SK-N-SH (cell line): Measurements from ENCODE around the gene WNK2. TPM values are rescaled to one million over a fixed set of nuclear protein-coding genes. Genes with fewer than 3 reads are reported as not detected.
A peak's percentile ranks its signal among the peaks of the same experiment; 100 is the strongest.

Source experiments
- CTCF ChIA-PET: fragments of 300-600, 350-600 bp; formaldehyde crosslinking; extraction: SDS; loops from one replicate; lab custom pipeline; 2021; lab: Yijun Ruan, JAX
- POLR2A ChIA-PET: fragments of 350-600 bp; sonication (Branson Sonifier 250); formaldehyde crosslinking; extraction: SDS; loops from one replicate; lab custom pipeline; 2020; ENCODE audit warnings: antibody characterized with exemption, inconsistent platforms; lab: Yijun Ruan, JAX
- DNase-seq: peaks from one replicate; pipeline ENCODE4 v3.0.0; 2012
- H2AFZ ChIP-seq: fragments of 200-600 bp; sonication (generic); 2 replicates; pipeline ENCODE4 v1.8.1; 2016; ENCODE audit warnings: antibody characterized with exemption, mild to moderate bottlenecking, low read depth
- H3F3A ChIP-seq: fragments of 200-600 bp; sonication (generic); replicated peaks from 2 replicates; pipeline ENCODE3; 2016; ENCODE audit warnings: antibody characterized with exemption, mild to moderate bottlenecking; ENCODE audit not compliant: insufficient read depth
- H3K27ac ChIP-seq, 2 experiments: fragments of 200-500 bp in 1 of 2; fragments of 200-600 bp in 1 of 2; sonication (Bioruptor generic) in 1 of 2; sonication (generic), shearing (Covaris generic) in 1 of 2; 2 replicates each; pipeline versions ENCODE4 v1.5.1 to v1.6.1; 2014 to 2016; ENCODE audit warnings: low read depth in 2 of 2, inconsistent platforms in 1 of 2, low read length in 1 of 2, mild to moderate bottlenecking in 1 of 2, mixed read lengths in 1 of 2
- H3K27me3 ChIP-seq: fragments of 200-600 bp; sonication (generic), shearing (Covaris generic); 2 replicates; pipeline ENCODE4 v1.6.1; 2016; ENCODE audit warnings: mixed run types; ENCODE audit not compliant: insufficient read depth
- H3K36me3 ChIP-seq, 2 experiments: fragments of 200-500 bp in 1 of 2; fragments of 200-600 bp in 1 of 2; sonication (Bioruptor generic) in 1 of 2; sonication (generic) in 1 of 2; replicated peaks in 1 of 2; 2 replicates each; pipeline versions ENCODE3 to v1.5.1; 2014 to 2016; ENCODE audit warnings: low read length in 1 of 2, mild to moderate bottlenecking in 1 of 2; ENCODE audit not compliant: insufficient read depth in 2 of 2, control insufficient read depth in 1 of 2
- H3K4me1 ChIP-seq, 2 experiments: fragments of 200-500 bp in 1 of 2; fragments of 200-600 bp in 1 of 2; sonication (Bioruptor generic) in 1 of 2; sonication (generic), shearing (Covaris generic) in 1 of 2; 2 replicates each; pipeline versions ENCODE4 v1.5.1 to v1.6.1; 2014 to 2016; ENCODE audit warnings: low read depth in 1 of 2, low read length in 1 of 2, mixed run types in 1 of 2; ENCODE audit not compliant: insufficient read depth in 2 of 2, control insufficient read depth in 1 of 2
- H3K4me2 ChIP-seq: fragments of 200-600 bp; sonication (generic), shearing (Covaris generic); 2 replicates; pipeline ENCODE4 v1.6.1; 2017; ENCODE audit warnings: mixed run types
- H3K4me3 ChIP-seq, 2 experiments: fragments of 200-500 bp in 1 of 2; fragments of 200-600 bp in 1 of 2; sonication (Bioruptor generic) in 1 of 2; sonication (generic), shearing (Covaris generic) in 1 of 2; 2 replicates each; pipeline versions ENCODE4 v1.5.1 to v1.8.1; 2014 to 2016; ENCODE audit warnings: low read depth in 2 of 2, inconsistent platforms in 1 of 2, low read length in 1 of 2, mild to moderate bottlenecking in 1 of 2, mixed read lengths in 1 of 2, moderate library complexity in 1 of 2
- H3K79me2 ChIP-seq: fragments of 200-600 bp; sonication (generic); 2 replicates; pipeline ENCODE4 v1.8.1; 2017; ENCODE audit warnings: mild to moderate bottlenecking; ENCODE audit not compliant: insufficient read depth
- H3K9ac ChIP-seq: fragments of 200-600 bp; sonication (generic); 2 replicates; pipeline ENCODE4 v1.6.1; 2017; ENCODE audit warnings: mixed run types
- H3K9me2 ChIP-seq: fragments of 200-600 bp; sonication (generic); 2 replicates; pipeline ENCODE4 v1.6.1; 2017; ENCODE audit warnings: mixed run types
- H3K9me3 ChIP-seq: fragments of 200-600 bp; sonication (generic); 2 replicates; pipeline ENCODE4 v1.6.1; 2017; ENCODE audit warnings: mixed run types, mild to moderate bottlenecking, moderate library complexity
- H4K20me1 ChIP-seq: fragments of 200-600 bp; sonication (generic); 2 replicates; pipeline ENCODE4 v1.6.1; 2017; ENCODE audit warnings: mild to moderate bottlenecking, mixed run types; ENCODE audit not compliant: insufficient read depth
- CHD2 ChIP-seq: fragments of 150-350 bp; IDR thresholded peaks from 2 replicates; pipeline ENCODE4 v1.6.1; 2018; ENCODE audit warnings: low read length; ENCODE audit not compliant: partially characterized antibody
- CTCF ChIP-seq: fragments of 200-600 bp; sonication (generic); IDR thresholded peaks from 2 replicates; pipeline ENCODE4 v1.6.1; 2017; ENCODE audit warnings: antibody characterized with exemption, mild to moderate bottlenecking, moderate library complexity
- EP300 ChIP-seq, 2 experiments: IDR thresholded peaks; 2 replicates each; pipeline versions ENCODE4 v1.4.0 to v1.6.1; 2012; ENCODE audit warnings: borderline replicate concordance in 1 of 2, low read depth in 1 of 2, low read length in 1 of 2
- EZH2phosphoT487 ChIP-seq: fragments of 200-600 bp; sonication (generic); IDR thresholded peaks from 2 replicates; pipeline ENCODE4 v1.6.1; 2017; ENCODE audit warnings: low read depth, mixed run types, mild to moderate bottlenecking, antibody characterized with exemption, moderate library complexity, borderline replicate concordance
- JUND ChIP-seq: IDR thresholded peaks from 2 replicates; pipeline ENCODE4 v1.4.0; 2012
- MAX ChIP-seq: IDR thresholded peaks from 2 replicates; pipeline ENCODE4 v1.4.0; 2012; ENCODE audit warnings: low read depth
- MXI1 ChIP-seq: IDR thresholded peaks from 2 replicates; pipeline ENCODE4 v1.6.1; 2012; ENCODE audit warnings: mild to moderate bottlenecking, low read depth, low read length, improper control_type of control experiment
- PBX3 ChIP-seq: IDR thresholded peaks from 2 replicates; pipeline ENCODE4; 2012
- RAD21 ChIP-seq: IDR thresholded peaks from 2 replicates; pipeline ENCODE4 v1.6.1; 2012; ENCODE audit warnings: mild to moderate bottlenecking, low read length
- RFX5 ChIP-seq: IDR thresholded peaks from 2 replicates; pipeline ENCODE4 v1.6.1; 2012; ENCODE audit warnings: mild to moderate bottlenecking, improper control_type of control experiment, low read length
- TCF12 ChIP-seq: IDR thresholded peaks from 2 replicates; pipeline ENCODE4 v1.4.0; 2012
- USF1 ChIP-seq: IDR thresholded peaks from 2 replicates; pipeline ENCODE4 v1.4.0; 2012; ENCODE audit warnings: low read depth, borderline replicate concordance
- USF2 ChIP-seq: fragments of 150-350 bp; IDR thresholded peaks from 2 replicates; pipeline ENCODE4 v1.6.1; 2017; ENCODE audit warnings: antibody characterized with exemption, low read length, low read depth, borderline replicate concordance
- WGBS: methylation state at CpG from one replicate; pipeline ENCODE4 v1.1.6; 2017; ENCODE audit warnings: low lambda C conversion rate; 5-methylcytosine and 5-hydroxymethylcytosine counted together
- polyA plus RNA-seq, 3 experiments: library from polyadenylated mRNA; depleted of rRNA; stranded (reverse); fragments of >200 nt; gene quantifications; 2 replicates each; pipeline ENCODE4 v1.2.3, GENCODE V29; 2012

WNK2 gene
- polyA plus RNA-seq, 1 of the 3 experiments (the other 2 are of a cell fraction), result 0.12 TPM

- CTCF ChIA-PET, result interaction anchor here (0.6 to 5.4 kb wide), 29 partner anchors 9 to 351 kb away, joined by 3 to 91 read pairs (median 4); no protein-coding TSS in a partner anchor
- Histone ChIP-seq H3K4me1 (peaks cover 0 to 8% of the 10 kb centered on the region in 2 experiments; a peak in 1 of 4 replicates), H3K27me3 (no peaks in the 10 kb centered on the region; the same call in 1 of the 2 replicates), H3K4me2 (no peak overlapping the region), H3K9me2 (no peaks in the 10 kb centered on the region), H3K36me3 (no peaks in the 10 kb centered on the region), H3K9me3 (no peaks in the 10 kb centered on the region), H3K4me3 (no peak overlapping the region), H3K9ac (no peak overlapping the region), H3K79me2 (no peaks in the 10 kb centered on the region), H3K27ac (no peak overlapping the region; a peak in 1 of 4 replicates), H2AFZ (no peak overlapping the region), H3F3A (no peaks in the 10 kb centered on the region), H4K20me1 (no peaks in the 10 kb centered on the region)
- POLR2A ChIA-PET, result no interaction called here
- WGBS, result 76% methylated on average over 8 of the region's 15 CpGs
- DNase-seq, result peak; percentile 21
- TF ChIP-seq RAD21 (no peak), CTCF (no peak), TCF12 (no peak), RFX5 (no peak), JUND (no peak), MXI1 (no peak), PBX3 (no peak), MAX (no peak), USF2 (no peak), EP300 (IDR thresholded peaks at IDR 0.05; ENCODE audit: borderline replicate concordance in 1 of 2, low read depth in 1 of 2, low read length in 1 of 2) (no peak), USF1 (no peak), EZH2phosphoT487 (no peak), CHD2 (no peak)
These were observed 121.6 kb downstream of the WNK2 start for GRCh38 chr9:93305497-93306020.
